Measurements from ENCODE around the gene GRIA4.

GRIA4 gene

DNA sequence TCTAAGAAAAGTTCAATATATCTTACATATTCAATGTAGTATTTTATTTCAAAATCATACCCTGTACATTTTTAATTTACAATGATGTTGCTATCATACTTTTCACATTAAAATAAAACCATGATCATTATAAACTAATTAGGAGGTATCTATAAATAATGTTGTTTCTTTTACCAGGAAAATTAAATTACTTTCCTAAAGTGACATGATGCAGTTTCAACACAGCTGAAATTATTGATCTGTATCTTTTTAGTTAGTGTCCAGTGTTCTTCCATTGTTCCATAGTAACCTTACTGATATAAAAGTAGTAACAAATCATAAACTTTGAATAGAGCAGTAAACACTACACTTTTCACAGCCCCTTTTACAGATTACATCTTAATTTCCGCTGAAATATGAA lies 29.7 kb downstream of the GRIA4 start:
- DNase-seq: no peak

DNA sequence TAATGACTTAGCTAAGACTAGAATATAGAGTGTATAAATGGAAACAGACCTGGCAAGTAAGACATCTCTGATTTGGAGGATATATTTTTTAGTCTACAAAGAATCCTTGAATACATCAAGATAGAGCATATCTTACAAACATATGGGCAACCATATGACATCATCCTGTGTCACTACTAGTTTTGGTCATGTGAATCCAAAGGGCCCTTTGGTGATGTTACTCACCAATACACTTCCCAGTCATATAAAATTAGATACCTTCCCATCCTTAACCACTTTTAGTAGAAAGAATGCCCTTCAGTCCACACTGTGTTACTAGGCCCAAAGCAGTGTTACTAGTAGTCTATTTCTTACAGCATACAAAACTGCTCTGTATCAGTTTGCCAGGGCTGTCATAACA lies 31.6 kb downstream of the GRIA4 start:
- no peak for DNase-seq

DNA sequence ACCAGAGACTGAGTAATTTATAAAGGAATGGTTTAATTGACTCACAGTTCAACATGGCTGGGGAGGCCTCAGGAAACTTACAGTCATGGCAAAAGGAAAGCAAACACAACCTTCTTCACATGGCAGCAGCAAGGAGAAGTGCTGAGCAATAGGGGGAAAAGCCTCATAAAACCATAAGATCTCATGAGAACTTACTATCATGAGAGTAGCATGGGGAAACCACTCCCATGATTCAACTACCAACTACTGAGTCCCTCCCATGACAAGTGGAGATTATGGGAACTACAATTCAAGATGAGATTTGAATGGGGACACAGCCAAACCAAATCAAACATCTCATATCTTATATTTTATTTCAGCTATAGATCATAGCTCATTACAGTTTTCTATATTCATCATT lies 33.0 kb downstream of the GRIA4 start:
- DNase-seq: no peak

DNA sequence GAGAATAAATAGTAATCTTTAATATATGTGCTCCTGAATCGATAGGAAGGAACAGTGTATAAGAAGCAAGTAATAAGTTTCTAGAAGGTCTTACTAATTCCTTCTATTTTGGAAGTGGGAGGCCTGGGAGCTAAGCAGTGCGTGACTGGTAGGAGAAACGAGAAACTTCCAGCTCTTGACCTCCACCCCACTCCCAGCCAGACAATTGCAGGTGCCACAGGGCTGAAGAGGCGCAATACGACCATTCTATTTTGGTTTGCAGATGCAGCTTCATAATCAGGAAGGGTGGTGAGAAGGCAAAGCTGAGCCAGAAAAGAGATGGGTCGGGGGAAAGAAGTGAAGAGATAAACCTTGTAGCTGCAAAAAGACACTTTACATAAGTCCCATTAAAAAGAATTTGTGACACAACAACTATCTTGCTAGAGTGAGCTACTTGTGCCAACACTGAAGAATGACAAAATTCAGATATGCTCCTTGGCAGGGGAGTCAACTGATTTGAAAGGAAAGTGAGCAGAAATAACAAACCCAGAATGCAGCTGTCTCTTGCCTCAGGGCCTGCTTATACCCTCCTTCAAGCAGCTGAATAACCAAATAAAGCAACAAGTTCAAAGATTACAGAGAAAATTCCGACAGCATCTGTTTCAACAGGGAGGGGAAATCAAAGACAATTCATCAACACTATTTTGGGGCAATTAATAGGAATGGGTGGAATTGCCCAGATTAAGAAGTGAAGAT lies 35.1 kb downstream of the GRIA4 start:
- DNase-seq: no peak

DNA sequence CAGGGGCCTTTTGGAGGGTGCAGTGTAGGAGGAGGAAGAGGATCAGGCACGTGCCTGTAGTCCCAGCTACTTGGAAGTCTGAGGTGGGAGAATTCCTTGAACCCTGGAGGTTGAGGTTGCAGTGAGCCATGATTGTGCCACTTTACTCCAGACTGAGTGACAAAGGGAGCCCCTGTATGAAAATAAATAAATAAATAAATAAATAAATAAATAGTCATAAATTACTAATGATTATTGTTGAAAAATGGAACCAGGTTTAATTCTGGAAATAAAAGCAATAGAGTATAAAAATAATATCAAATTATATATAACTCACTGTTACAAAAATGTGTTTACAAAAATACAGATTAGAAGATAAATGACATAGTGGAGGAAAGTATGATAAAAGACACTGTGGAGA lies 37.9 kb downstream of the GRIA4 start:
- DNase-seq: no peak

DNA sequence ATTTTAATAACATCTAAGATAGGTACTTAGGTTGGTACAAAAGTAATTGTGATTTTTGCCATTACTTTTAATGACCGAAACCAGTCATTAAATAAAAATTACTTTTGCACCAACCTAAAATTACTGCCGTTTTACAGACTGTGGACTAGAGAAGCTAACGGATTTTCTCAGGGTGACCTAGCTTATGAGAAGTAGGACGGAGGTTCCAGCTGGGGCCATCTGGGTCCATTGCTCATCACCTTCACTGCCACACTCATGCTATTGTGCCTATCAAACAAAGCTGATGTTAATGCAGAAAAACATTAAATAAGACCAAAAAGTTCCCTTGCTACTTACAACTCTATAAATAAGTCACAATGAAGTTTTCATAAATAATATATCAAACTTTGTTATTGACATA lies 38.9 kb downstream of the GRIA4 start:
- no peak for DNase-seq

DNA sequence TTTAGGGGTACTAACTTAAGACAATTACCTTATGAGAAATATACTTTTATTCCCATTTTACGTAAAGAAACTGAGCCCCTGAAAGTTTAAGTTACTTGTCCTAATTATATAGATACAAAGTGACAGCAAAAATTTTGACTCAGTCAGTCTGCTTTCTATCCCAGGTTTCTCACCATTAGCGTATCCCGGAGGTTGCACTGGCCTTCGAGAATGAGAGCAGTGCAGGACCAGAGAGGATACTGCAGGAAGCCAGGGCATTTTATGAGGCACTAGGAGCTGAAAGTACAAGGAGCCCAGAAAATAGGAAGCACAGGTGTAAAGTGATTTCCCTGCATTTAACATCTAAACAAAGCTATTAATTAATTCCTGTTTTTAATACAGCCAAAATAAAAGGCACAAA lies 55.4 kb downstream of the GRIA4 start:
- no peak for DNase-seq

DNA sequence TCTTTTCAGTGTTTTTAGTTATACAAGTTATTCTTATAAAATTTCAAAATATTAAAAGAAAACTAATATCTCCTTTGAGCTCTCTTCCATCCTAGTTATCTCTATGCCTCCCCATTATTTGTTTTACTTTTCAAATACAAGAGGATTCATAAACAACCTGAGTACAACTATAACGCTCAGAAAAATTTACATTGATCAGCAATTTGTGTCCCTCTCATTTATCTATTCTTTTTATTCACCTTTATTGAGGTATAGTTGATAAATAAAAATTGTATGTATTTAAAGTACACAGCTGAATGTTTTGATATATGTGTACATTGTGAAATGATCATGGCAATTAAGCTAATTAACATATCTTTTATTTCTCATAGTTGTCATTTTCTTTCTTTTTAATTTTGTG lies 57.6 kb downstream of the GRIA4 start:
- no peak for DNase-seq

DNA sequence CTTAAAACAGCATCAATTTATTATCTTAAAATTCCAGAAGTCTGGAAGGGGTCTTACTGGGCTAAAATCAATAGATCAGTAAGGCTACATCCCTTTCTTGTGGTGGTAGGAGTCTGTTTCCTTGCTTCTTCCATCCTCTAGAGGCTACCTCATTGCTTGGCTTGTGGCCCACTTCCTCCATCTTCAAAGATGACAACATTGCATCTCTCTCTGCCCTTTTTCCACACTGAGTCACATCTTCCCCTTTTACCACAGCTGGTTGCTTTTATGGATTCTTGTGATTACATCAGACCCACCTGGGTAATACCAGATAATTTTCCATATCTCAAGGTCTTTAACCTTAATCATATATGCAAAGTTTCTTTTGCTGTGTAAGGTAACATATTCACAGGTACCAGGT lies 60.9 kb downstream of the GRIA4 start:
- no peak for DNase-seq

DNA sequence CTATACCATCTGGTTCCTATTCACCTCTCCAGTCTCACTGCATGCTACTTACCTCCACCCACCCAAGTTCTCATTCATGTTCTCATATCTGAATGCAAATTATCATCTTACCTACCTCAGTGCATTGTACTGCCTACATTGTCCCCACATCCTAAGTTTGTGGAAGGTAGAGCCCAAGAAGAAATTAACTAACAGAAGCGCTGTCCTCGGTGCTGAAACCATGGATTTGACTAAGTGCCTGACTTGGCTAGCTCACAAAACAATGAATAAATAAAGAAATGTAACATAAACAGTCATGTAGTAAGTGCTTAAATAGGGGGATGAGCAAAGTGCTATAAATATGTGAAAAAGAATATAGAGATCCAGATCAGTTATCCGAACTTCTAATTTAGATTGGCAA lies 63.2 kb downstream of the GRIA4 start:
- DNase-seq: no peak

DNA sequence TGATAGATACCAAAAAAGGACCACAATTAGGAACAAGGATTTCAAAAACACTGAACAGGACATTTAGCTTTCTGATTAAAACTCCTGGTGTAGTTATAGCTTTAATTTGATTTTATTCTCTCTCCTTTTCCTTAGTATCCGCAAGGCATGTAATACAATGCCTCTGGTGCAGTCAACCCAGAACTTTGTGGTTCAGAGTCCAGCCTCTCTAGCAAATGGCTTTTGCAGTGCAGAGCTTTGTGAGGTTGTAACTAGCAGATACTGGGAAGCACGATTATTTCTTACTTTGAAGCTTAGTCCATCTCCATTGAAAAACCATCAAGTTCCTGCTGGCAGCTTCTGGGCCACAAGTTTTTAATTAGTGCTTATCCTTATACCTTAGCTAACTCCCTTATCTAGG lies 79.8 kb downstream of the GRIA4 start:
- no peak for DNase-seq

DNA sequence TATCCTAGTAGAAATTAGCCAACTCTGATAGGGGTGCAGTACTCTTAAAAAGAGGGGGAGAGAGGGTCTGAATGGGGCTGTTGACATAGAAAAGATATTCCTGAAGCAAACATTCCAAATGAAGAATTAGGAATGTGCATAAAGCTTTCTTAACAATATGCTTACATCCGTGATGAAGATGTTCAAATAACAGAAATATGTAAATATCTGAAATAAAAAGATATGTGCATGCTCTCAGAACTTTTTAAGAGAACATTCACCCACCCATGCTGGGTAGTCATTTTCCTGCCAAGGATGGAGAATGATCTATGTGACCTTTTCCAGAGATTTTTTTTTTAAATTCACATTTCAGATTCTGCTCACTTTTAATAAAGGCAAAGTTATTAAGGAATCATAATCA lies 80.6 kb downstream of the GRIA4 start:
- DNase-seq: no peak

DNA sequence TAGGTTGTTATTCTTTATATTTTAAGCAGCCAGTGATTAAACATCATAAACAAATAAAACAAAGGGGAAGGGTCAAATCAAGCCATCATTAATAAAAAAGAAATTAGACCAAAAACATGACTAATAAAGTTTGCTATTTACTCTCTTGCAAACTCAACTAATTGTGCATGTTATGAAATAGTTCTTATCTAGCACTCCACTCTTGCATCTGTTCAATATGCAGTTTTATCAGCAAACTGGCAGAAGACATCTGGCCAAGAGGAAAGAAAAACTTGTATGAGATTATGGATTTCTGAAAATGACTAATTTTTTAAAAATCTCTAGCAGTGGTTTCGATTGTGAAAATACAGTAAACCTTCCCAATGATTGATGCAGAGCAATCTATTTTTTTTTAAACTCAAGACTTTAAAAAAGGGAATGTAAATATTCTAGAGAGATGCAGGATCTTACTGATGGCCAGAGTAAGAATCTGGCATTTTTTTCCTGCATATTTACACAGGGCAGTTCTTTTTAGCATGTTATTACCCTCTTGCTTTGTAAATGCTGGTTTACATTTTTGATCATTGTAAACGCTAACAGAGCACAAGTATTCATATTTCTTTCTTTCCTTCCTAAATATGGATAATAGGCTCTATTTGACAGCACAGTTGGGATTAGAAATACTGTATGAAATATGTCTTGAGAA lies 83.3 kb downstream of the GRIA4 start:
- no peak for DNase-seq

DNA sequence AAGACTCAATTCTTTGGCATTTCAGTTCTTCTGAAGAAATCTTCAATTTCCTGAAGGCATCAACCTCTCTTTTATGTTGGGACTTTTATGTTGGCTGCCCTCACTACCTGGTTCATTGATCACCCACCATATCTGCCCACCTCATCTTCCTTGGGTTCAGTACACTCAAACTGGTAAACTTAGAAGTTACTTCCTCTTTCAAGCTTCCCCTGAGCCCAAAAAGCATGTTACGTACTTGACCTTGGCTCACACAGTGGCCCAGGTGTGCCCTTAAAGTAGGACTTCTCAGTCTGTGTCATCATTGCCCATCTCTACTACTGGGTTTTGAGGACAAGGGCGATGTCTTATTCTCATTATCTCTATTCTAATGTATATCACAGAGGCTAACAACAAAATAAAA lies 86.1 kb downstream of the GRIA4 start:
- DNase-seq: no peak

DNA sequence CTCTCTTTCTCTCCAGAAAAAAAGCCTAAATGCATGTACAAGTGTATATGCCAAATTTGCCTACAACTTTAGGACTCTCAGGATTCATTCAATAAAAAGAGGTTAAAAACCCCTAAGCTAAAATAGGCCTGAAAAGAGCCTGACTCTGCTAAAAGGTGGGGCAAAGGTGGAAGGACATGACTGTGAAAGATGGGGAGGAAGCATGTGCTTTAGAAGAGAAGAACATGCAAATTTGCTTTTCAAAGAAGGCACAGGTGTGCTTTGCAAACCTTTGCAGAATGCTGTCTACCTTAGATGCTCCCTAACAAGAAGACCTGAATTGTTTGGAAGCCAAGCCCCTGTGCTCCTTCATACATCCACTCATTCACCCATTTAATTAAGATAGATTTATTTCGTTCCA lies 87.4 kb downstream of the GRIA4 start:
- no peak for DNase-seq

DNA sequence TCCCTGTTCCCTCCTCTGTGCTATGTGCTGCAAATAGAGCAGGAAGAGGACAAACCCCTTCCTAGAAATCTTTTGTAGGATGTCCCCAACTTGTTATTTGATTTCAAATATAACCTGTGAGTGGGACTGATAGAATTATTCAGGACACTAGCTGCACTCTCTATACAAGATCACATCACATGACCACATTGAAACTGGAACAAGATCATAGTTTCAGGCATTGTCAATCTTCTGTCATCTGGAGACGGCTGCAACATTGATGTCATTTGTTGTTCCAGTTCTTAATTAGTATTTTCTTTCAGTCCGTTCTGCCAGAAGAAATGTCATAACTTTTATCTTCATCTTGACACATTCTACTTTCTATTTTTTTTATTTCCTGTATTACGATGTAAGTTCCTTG lies 89.3 kb downstream of the GRIA4 start:
- no peak for DNase-seq

DNA sequence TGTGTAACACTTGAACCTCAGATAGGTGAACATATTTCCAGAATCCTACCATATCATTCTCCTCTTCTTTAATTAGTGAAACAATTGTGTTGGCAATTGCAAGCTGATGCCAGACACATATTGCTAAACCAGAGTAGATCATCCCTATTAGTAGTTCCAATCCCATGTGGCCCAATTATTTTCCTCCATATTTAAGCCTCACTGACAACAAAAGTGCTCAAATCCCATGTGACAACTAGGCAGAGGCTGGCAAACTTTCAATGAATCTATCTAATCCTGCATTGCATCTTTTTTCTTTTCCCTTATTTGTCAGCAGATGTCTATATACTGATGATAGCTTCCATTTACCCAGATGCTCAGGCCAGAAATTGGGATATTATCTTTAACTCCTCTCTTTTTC lies 90.4 kb downstream of the GRIA4 start:
- no peak for DNase-seq

DNA sequence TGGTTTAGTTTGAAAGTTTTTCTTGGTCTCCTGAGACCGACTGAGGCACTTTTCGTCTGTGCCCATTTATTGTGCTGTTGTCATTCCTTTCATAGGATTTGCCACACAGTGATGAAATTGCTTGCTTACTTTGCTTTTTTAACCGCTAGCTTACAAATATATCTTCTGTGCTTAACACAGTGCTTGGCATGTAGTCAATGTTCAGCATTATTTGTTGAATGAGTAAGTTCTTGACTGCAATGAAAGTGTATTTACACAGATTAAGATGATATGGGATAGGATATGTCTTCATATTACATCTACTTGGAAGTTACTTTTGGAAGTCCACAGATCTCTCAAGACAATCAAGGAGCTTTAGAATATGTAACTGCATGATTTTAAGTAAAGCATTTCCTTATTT lies 91.2 kb downstream of the GRIA4 start:
- DNase-seq: no peak

DNA sequence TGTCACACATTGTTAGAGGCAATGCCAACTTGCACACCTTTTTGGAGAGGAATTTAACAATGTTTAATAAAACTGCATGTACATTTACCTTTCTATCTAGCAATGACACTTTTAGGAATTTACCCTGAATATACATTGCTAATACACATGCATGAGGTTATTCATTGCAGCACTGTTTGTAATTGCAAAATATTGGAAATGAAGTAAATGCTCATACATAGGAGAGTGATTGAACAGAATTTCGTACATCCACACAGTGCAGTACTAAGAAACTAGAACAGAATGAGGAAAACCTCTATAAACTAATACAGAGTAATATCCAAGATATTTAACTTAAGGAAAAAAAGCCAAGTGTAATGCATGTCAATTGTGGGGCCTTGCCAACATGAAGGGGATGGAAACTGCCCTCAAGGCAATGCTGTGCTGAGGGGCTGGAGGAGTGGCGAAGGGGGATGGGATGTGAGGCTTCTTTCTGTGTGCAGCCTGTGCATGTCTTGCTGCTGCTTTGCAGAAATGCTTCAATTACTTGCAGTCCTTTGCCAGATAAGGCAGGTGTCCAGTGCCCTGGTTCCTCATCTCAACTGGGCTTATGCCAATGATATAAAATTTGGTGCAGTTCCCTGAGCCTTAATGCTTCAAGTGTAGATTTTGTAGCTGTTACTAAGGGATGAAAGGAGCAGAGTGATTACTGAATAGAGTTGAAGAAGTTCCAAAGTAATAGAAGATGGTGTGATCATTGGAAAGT lies 96.1 kb downstream of the GRIA4 start:
- DNase-seq: no peak

DNA sequence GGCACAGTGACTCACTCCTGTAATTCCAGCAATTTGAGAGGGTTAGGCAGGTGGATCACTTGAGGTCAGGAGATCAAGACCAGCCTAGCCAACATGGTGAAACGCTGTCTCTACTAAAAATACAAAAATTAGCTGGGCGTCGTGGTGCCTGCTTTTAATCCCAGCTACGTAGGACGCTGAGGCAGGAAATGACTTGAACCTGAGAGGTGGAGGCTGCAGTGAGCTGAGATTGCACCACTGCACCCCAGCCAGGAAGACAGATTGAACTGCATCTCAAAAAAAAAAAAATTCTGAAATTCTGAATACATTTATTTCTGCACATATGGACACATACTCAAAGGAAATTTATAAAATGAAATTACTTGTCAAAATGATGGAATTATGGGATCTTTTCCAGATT lies 103.2 kb downstream of the GRIA4 start:
- DNase-seq: no peak

DNA sequence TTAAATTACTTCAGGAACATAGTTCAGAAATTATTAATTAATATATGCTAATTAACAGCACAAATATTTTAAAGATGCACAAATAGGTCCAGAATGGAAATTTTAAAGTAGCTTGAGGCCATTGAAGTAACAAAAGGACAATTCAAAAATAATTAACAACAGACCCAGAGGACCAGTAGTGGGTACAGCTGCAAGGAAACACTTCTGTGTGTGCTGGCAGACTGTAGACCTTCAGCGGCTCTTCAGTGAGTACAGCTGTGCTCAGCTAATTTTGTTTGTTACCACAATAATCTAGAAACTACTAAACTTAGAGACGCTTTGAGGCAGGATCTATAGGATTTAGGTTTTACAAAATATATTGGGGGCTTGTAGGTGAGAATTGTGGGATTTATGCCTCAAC lies 103.8 kb downstream of the GRIA4 start:
- DNase-seq: no peak

DNA sequence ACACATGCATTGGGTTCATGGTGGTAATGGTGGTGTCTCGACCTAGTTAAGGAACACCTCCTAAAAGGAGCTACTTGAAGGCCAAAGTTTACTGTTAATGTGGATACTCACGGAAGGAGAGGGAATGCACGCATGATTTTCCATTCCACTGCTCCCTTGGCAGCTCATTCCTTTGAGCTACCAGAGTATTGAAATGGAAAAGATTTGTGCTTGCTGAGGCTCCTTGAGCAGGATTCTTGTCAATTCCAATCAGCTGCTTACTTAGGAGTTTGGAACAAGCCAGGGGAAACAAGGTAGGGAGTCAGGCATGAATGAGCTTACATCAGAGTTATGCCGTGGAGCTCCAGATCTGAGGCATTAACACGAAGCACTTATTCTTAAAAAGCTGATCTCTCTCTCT lies 108.8 kb downstream of the GRIA4 start:
- no peak for DNase-seq

DNA sequence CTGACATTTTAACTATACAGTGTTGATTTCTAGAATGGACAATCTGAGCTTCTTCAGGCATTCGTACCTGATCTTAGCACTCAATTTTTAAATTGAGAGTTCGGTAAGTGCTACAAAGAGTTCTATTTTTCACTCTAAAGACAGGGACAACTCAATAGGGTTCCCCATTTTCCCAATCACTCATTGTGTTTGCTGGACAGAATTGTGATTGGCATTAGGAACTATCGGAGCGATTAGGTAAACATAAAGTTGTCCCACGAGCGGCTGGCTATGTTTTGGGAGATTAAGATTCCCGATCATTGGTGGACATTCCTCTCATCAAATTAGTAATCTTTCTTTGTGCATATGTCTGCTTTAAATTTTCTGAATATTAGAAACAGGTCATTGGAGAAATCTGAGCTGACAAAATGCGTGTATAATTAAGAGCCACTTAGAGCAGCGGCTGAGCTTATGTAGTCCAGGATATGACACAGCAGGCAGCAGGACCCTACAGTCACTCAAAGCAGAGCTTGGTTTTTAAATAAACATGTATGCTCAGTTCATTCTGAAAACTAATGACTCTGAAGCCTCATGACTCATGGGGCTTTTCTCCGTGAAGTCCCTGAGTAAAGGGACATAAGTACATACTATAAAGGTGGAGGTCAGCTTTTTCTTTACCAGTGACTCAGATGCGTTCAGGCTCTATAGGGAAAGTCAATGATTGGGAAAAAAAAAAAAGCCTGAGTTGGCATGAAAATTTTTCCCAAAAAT lies 109.4 kb downstream of the GRIA4 start:
- no peak for DNase-seq

DNA sequence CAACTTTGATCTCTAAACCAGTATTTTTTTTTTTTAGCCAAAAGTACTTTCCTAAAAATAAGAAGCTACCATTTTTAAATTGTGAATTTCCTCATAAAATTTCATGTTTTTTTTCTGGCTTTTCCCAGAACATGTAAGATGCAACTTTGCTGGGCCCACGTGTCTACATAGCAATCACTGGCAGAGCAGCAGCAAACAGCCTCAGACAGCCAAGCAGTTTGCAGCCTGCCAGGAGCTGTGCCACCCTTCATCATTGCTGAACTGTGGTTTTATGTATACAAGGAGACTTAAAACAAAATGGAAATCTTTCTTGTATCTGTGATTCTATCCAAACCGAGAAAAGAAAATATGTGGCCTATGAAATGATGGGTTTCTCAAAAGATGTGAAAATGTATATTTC lies 110.2 kb downstream of the GRIA4 start:
- DNase-seq: no peak
